GM12878 (cell line): ENCODE results near the gene SCD5. TPM values are rescaled to one million over a fixed set of nuclear protein-coding genes. Genes with fewer than 3 reads are reported as not detected.

Experiments used
- ATAC-seq: fragments of 200-7000 bp; cut with Tn5 transposase; 3 replicates; pipeline ENCODE4 v1.9.1; 2020; ENCODE audit warnings: mild to moderate bottlenecking, moderate library complexity
- BruUV-seq: library from RNA; stranded (reverse); fragments of 400-500 nt; replicated peaks from 2 replicates; lab custom pipeline; 2021; lab: Mats Ljungman, UMichigan
- CTCF ChIA-PET: fragments of 300-600 bp; sonication (Branson Sonifier 250); formaldehyde crosslinking; extraction: SDS; loops from one replicate; lab custom pipeline; 2021; ENCODE audit warnings: inconsistent platforms; lab: Yijun Ruan, JAX
- POLR2A ChIA-PET: fragments of 350-600 bp; formaldehyde crosslinking; extraction: SDS; loops from one replicate; lab custom pipeline; 2021; ENCODE audit warnings: inconsistent platforms; lab: Charles Lee
- RAD21 ChIA-PET: fragments of 300-600 bp; sonication (Branson Sonifier 250); formaldehyde crosslinking; loops from one replicate; lab custom pipeline; 2023; ENCODE audit warnings: antibody characterized with exemption; ENCODE audit not compliant: unreplicated experiment; lab: Charles Lee
- SMC1A ChIA-PET: fragments of 300-600 bp; sonication (Branson Sonifier 250); formaldehyde crosslinking; loops from one replicate; lab custom pipeline; 2023; ENCODE audit not compliant: unreplicated experiment, uncharacterized antibody; lab: Charles Lee
- DNase-seq: peaks from one replicate; pipeline ENCODE4 v3.0.0-alpha.2; 2011; ENCODE audit warnings: low read depth, low spot score
- FAIRE-seq: peaks from 3 replicates; lab custom pipeline; 2011; peaks lifted over from hg19 to GRCh38; lab: Jason Lieb, UNC
- H2AFZ ChIP-seq: 2 replicates; pipeline ENCODE4 v1.6.0; 2011; ENCODE audit warnings: low read depth, low read length, control low read depth; ENCODE audit not compliant: control insufficient read depth
- H3K27ac ChIP-seq: 2 replicates; pipeline ENCODE4 v1.5.1; 2011; ENCODE audit warnings: control low read depth; ENCODE audit not compliant: control insufficient read depth, insufficient read depth
- H3K27me3 ChIP-seq, 2 experiments: replicated peaks in 1 of 2; 2 replicates each; pipeline versions ENCODE4 v1.6.0 to v1.6.1; 2011; ENCODE audit warnings: low read length in 1 of 2; ENCODE audit not compliant: control insufficient read depth in 2 of 2, insufficient read depth in 2 of 2
- H3K36me3 ChIP-seq, 2 experiments: 2 replicates each; pipeline ENCODE4 v1.5.1; 2011; ENCODE audit warnings: low read length in 1 of 2; ENCODE audit not compliant: control insufficient read depth in 2 of 2, insufficient read depth in 2 of 2
- H3K4me1 ChIP-seq: 2 replicates; pipeline ENCODE4 v1.6.1; 2011; ENCODE audit warnings: mild to moderate bottlenecking, low read length, moderate library complexity, mixed read lengths; ENCODE audit not compliant: control insufficient read depth, insufficient read depth
- H3K4me2 ChIP-seq: 2 replicates; pipeline ENCODE4 v1.6.0; 2011; ENCODE audit warnings: control low read depth; ENCODE audit not compliant: control insufficient read depth, insufficient read depth
- H3K4me3 ChIP-seq: fragments of 200-600 bp; sonication (generic); 2 replicates; pipeline ENCODE4 v1.5.1; 2016
- H3K79me2 ChIP-seq: 2 replicates; pipeline ENCODE4 v1.6.0; 2011; ENCODE audit warnings: low read length; ENCODE audit not compliant: control insufficient read depth, insufficient read depth
- H3K9ac ChIP-seq: 2 replicates; pipeline ENCODE4 v1.8.0; 2011; ENCODE audit warnings: low read length, control low read depth, mixed read lengths; ENCODE audit not compliant: control insufficient read depth, insufficient read depth
- H3K9me3 ChIP-seq: replicated peaks from 3 replicates; pipeline ENCODE4 v1.5.1; 2011; ENCODE audit warnings: mild to moderate bottlenecking, low read length; ENCODE audit not compliant: control insufficient read depth, insufficient read depth
- H4K20me1 ChIP-seq: 2 replicates; pipeline ENCODE4 v1.6.0; 2011; ENCODE audit not compliant: control insufficient read depth, insufficient read depth
- BCL3 ChIP-seq: IDR thresholded peaks from 2 replicates; pipeline ENCODE4 v1.6.1; 2011; ENCODE audit warnings: borderline replicate concordance, low read depth, mild to moderate bottlenecking, moderate library complexity, low read length; ENCODE audit not compliant: insufficient read depth, poor library complexity, severe bottlenecking
- TCF3 ChIP-seq: IDR thresholded peaks from 2 replicates; pipeline ENCODE4 v1.6.1; 2012; ENCODE audit warnings: low read depth, mild to moderate bottlenecking, low read length, borderline replicate concordance; ENCODE audit not compliant: insufficient read depth
- ZNF274 ChIP-seq: IDR thresholded peaks from one replicate; pipeline ENCODE4 v1.8.0; 2011; ENCODE audit not compliant: insufficient read length, insufficient read depth
- WGBS: methylation state at CpG from one replicate; pipeline ENCODE4 v1.1.6; 2016; ENCODE audit warnings: low lambda C conversion rate; ENCODE audit not compliant: insufficient replicate concordance, insufficient coverage; ENCODE audit errors: missing lambda C conversion rate; 5-methylcytosine and 5-hydroxymethylcytosine counted together
- in situ Hi-C: fragments of 300-500 bp; cut with MboI; formaldehyde crosslinking; loops from 9 replicates; pipeline ENCODE4 v1.14.3; 2018; ENCODE audit warnings: mixed read lengths
- intact Hi-C: fragments of 100-400 bp; cut with micrococcal nuclease; formaldehyde crosslinking; loops from one replicate; pipeline ENCODE4 v1.14.2; 2022; ENCODE audit not compliant: unreplicated experiment
- polyA plus RNA-seq, 11 experiments: library from polyadenylated mRNA; depleted of rRNA in 4 of 11; unstranded in 6 of 11; stranded (reverse) in 5 of 11; fragments of >200 nt; fragmentation: Nextera tagmentation in 4 of 11; fragmentation: Illumina TruSeq in 1 of 11; extraction: Ambion mirVana in 4 of 11; extraction: Trizol in 1 of 11; gene quantifications; 1 replicate in 1 of 11; 2 replicates in 10 of 11; pipeline versions ENCODE4 v1.2.1 to v1.2.3, GENCODE V29; 2011 to 2016; ENCODE audit warnings: inconsistent platforms in 2 of 11, missing spikeins in 2 of 11, low read depth in 1 of 11
- total RNA-seq, 4 experiments: library from RNA; depleted of rRNA in 3 of 4; stranded (reverse); fragments of >200 nt in 3 of 4; fragmentation: Illumina TruSeq in 1 of 4; extraction: Trizol in 1 of 4; gene quantifications; 2 replicates each; pipeline versions ENCODE4 v1.2.1 to v1.2.3, GENCODE V29; 2013 to 2021

The SCD5 gene
- total and polyA plus RNA-seq, 10 of the 15 experiments (the other 5 are each of a cell fraction or from before 2014, with no cell fraction given), result 2.4 to 15.0 (median 4.2) TPM

GRCh38 chr4:82638479-82638878 is 160.1 kb downstream of the SCD5 start:
- ChIA-PET CTCF (interaction anchor here (1.3 kb wide), 1 partner anchor 101 kb away, joined by 4 read pairs; no protein-coding TSS in a partner anchor), POLR2A (no interaction called here), SMC1A (no interaction called here), RAD21 (no interaction called here)
- no peak overlapping the region for H3K9ac ChIP-seq
- no peaks in the 10 kb centered on the region for H3K36me3 ChIP-seq
- no peak overlapping the region for H3K4me3 ChIP-seq
- H3K27ac ChIP-seq, result no peak overlapping the region
- no peaks in the 10 kb centered on the region for H4K20me1 ChIP-seq
- H2AFZ ChIP-seq, result no peak overlapping the region
- no peak for TF ChIP-seq BCL3
- no peaks in the 10 kb centered on the region for H3K9me3 ChIP-seq
- FAIRE-seq (no peak), ATAC-seq (peak; percentile 44; the same call in 2 of the 3 replicates), DNase-seq (no peak)
- H3K4me1 ChIP-seq, result no peaks in the 10 kb centered on the region
- no peak overlapping the region for H3K4me2 ChIP-seq
- H3K27me3 ChIP-seq, result no peaks in the 10 kb centered on the region
- 0% methylated on average over 2 of the region's 2 CpGs for WGBS
- no peaks in the 10 kb centered on the region for H3K79me2 ChIP-seq
- in situ Hi-C loops, result no loop called here
- BruUV-seq, result no TSS peak
- intact Hi-C loops, result no loop called here

- ChIA-PET RAD21 (no interaction called here), SMC1A (no interaction called here), POLR2A (no interaction called here), CTCF (no interaction called here)
- H3K9ac ChIP-seq, result no peak overlapping the region
- DNase-seq (no peak), ATAC-seq (no peak), FAIRE-seq (no peak)
- 0% methylated on average over 1 of the region's 1 CpG for WGBS
- H3K4me2 ChIP-seq, result no peak overlapping the region
- no peak overlapping the region for H3K27ac ChIP-seq
- BruUV-seq, result no TSS peak
- no peak overlapping the region for H2AFZ ChIP-seq
- in situ Hi-C loops, result no loop called here
- no peaks in the 10 kb centered on the region for H3K4me1 ChIP-seq
- no peaks in the 10 kb centered on the region for H4K20me1 ChIP-seq
- H3K79me2 ChIP-seq, result no peaks in the 10 kb centered on the region
- H3K36me3 ChIP-seq, result no peaks in the 10 kb centered on the region
- H3K4me3 ChIP-seq, result no peak overlapping the region
- TF ChIP-seq TCF3 (no peak), ZNF274 (no peak)
- H3K9me3 ChIP-seq, result no peaks in the 10 kb centered on the region
- intact Hi-C loops, result no loop called here
- no peaks in the 10 kb centered on the region for H3K27me3 ChIP-seq
These were observed 168.5 kb downstream of the SCD5 start for GRCh38 chr4:82630079-82630478.
